ENCODE data around the gene LRRC3. TPM values are rescaled to one million over a fixed set of nuclear protein-coding genes. Genes with fewer than 3 reads are reported as not detected.

Gene LRRC3
- total RNA-seq, 2 donors from 2014 or later, result 1.6 to 7.1 TPM

GRCh38 chr21:44408226-44408625, 47.1 kb upstream of the LRRC3 start:
- Histone ChIP-seq H3K27ac (no peak overlapping the region), H3K4me1 (replicated peaks) (no peaks in the 10 kb centered on the region), H3K36me3 (no peaks in the 10 kb centered on the region), H3K27me3 (replicated peaks; ENCODE audit: insufficient read depth) (no peaks in the 10 kb centered on the region), H3K9me3 (no peaks in the 10 kb centered on the region), H3K4me3 (no peak overlapping the region)
- WGBS, result 78% methylated on average over 15 of the region's 15 CpGs
- DNase-seq (ENCODE audit: low spot score), result no peak
- no peak for TF ChIP-seq CTCF (IDR thresholded peaks at IDR 0.05)
- no peak for TF ChIP-seq POLR2A (IDR thresholded peaks at IDR 0.05)
- no peak for TF ChIP-seq POLR2AphosphoS5 (IDR thresholded peaks at IDR 0.05)
- intact Hi-C loops (cut with DNase I), result no loop called here

GRCh38 chr21:44413566-44414290, 41.6 kb upstream of the LRRC3 start:
- no peak for DNase-seq (ENCODE audit: low spot score)
- H3K27ac ChIP-seq, result no peak overlapping the region
- intact Hi-C loops (cut with DNase I), result no loop called here
- H3K4me3 ChIP-seq, result no peak overlapping the region
- H3K27me3 ChIP-seq (replicated peaks; ENCODE audit: insufficient read depth), result peaks cover 11% of the 10 kb centered on the region
- no peaks in the 10 kb centered on the region for H3K36me3 ChIP-seq
- no peaks in the 10 kb centered on the region for H3K9me3 ChIP-seq
- WGBS, result 93% methylated on average over 27 of the region's 27 CpGs
- no peaks in the 10 kb centered on the region for H3K4me1 ChIP-seq (replicated peaks)
- TF ChIP-seq POLR2A (IDR thresholded peaks at IDR 0.05), result no peak
- no peak for TF ChIP-seq POLR2AphosphoS5 (IDR thresholded peaks at IDR 0.05)
- TF ChIP-seq CTCF (IDR thresholded peaks at IDR 0.05), result no peak

GRCh38 chr21:44414291-44415072, 40.8 kb upstream of the LRRC3 start:
- DNase-seq (ENCODE audit: low spot score), result no peak

GRCh38 chr21:44415073-44416025, 40.0 kb upstream of the LRRC3 start:
- WGBS, result 56% methylated on average over 24 of the region's 24 CpGs
- no peaks in the 10 kb centered on the region for H3K4me1 ChIP-seq (replicated peaks)
- H3K9me3 ChIP-seq, result no peaks in the 10 kb centered on the region
- DNase-seq (ENCODE audit: low spot score), result no peak
- H3K4me3 ChIP-seq, result no peak overlapping the region
- peaks cover 11% of the 10 kb centered on the region for H3K27me3 ChIP-seq (replicated peaks; ENCODE audit: insufficient read depth)
- H3K36me3 ChIP-seq, result no peaks in the 10 kb centered on the region
- intact Hi-C loops (cut with DNase I), result no loop called here
- no peak overlapping the region for H3K27ac ChIP-seq
- TF ChIP-seq POLR2AphosphoS5 (IDR thresholded peaks at IDR 0.05) (no peak), CTCF (IDR thresholded peaks at IDR 0.05) (no peak), POLR2A (IDR thresholded peaks at IDR 0.05) (no peak)

More at GRCh38 chr21:44414291-44415072, 40.8 kb upstream of the LRRC3 start:
- Histone ChIP-seq H3K36me3 (no peaks in the 10 kb centered on the region), H3K9me3 (no peaks in the 10 kb centered on the region), H3K27ac (no peak overlapping the region), H3K27me3 (replicated peaks; ENCODE audit: insufficient read depth) (peaks cover 11% of the 10 kb centered on the region), H3K4me1 (replicated peaks) (no peaks in the 10 kb centered on the region), H3K4me3 (no peak overlapping the region)
- intact Hi-C loops (cut with DNase I), result no loop called here
- 72% methylated on average over 21 of the region's 30 CpGs for WGBS
- TF ChIP-seq POLR2A (IDR thresholded peaks at IDR 0.05), result no peak
- TF ChIP-seq POLR2AphosphoS5 (IDR thresholded peaks at IDR 0.05), result no peak
- TF ChIP-seq CTCF (IDR thresholded peaks at IDR 0.05), result no peak

All from prostate gland (tissue), 2 donors.